Immature natural killer cell (primary cell): ENCODE data around the gene IRGQ. TPM values are rescaled to one million over a fixed set of nuclear protein-coding genes. Genes with fewer than 3 reads are reported as not detected.

Experiments used
- polyA plus RNA-seq, 3 donors: library from polyadenylated mRNA; unstranded; fragments of 300-500 nt; fragmentation: Illumina TruSeq; gene quantifications; one replicate each; pipeline ENCODE4 v1.2.3, GENCODE V29; 2021

The IRGQ gene
- polyA plus RNA-seq, 3 donors from 2014 or later, result 0.38 to 2.6 TPM; not detected in 1

Other genes starting within 250 kb of the IRGQ start
- not detected for gene CD177, start 242.4 kb downstream of the IRGQ start, polyA plus RNA-seq
- gene TEX101, start 181.2 kb downstream of the IRGQ start, polyA plus RNA-seq, result not detected
- 1 to 10 TPM; 1.3 to 2.4 (median 1.4) TPM for gene LYPD3, start 130.5 kb downstream of the IRGQ start, polyA plus RNA-seq
- 1 to 10 TPM in 2 of 3 donors, under 1 TPM in 1; 0.51 to 3.2 (median 1.3) TPM for gene PHLDB3, start 91.4 kb downstream of the IRGQ start, polyA plus RNA-seq
- 100 to 1,000 TPM in 1 of 3 donors, 10 to 100 TPM in 2; 70.5 to 156 (median 74.5) TPM for gene ETHE1, start 68.9 kb downstream of the IRGQ start, polyA plus RNA-seq
- gene ZNF575, start 62.9 kb downstream of the IRGQ start, polyA plus RNA-seq, result 1 to 10 TPM; 1.1 to 3.5 (median 1.7) TPM
- 10 to 100 TPM; 13.3 to 34.3 (median 15.2) TPM for gene XRCC1, start 20.6 kb downstream of the IRGQ start, polyA plus RNA-seq
- 1 to 10 TPM in 1 of 3 donors, under 1 TPM in 1, not detected in 1; 0.61 to 3.9 TPM for gene PINLYP, start 20.3 kb downstream of the IRGQ start, polyA plus RNA-seq
- gene ZNF576, start 461 bp upstream of the IRGQ start, polyA plus RNA-seq, result 10 to 100 TPM in 1 of 3 donors, 1 to 10 TPM in 2; 6.7 to 12.8 (median 7.1) TPM
- gene SRRM5, start 16.0 kb upstream of the IRGQ start, polyA plus RNA-seq, result under 1 TPM in 2 of 3 donors, not detected in 1; 0.43 to 0.86 TPM
- 10 to 100 TPM; 10.6 to 28.5 (median 19.7) TPM for gene ZNF428, start 23.5 kb upstream of the IRGQ start, polyA plus RNA-seq
- gene CADM4, start 43.7 kb upstream of the IRGQ start, polyA plus RNA-seq, result under 1 TPM in 1 of 3 donors, not detected in 2; 0.10 TPM
- 1 to 10 TPM; 3.4 to 6.1 (median 5.7) TPM for gene PLAUR, start 74.0 kb upstream of the IRGQ start, polyA plus RNA-seq
- under 1 TPM in 1 of 3 donors, not detected in 2; 0.13 TPM for gene IRGC, start 119.9 kb upstream of the IRGQ start, polyA plus RNA-seq
- gene SMG9, start 158.8 kb upstream of the IRGQ start, polyA plus RNA-seq, result 1 to 10 TPM; 1.9 to 9.3 (median 5.1) TPM
- under 1 TPM in 2 of 3 donors, not detected in 1; 0.19 to 0.27 TPM for gene KCNN4, start 184.8 kb upstream of the IRGQ start, polyA plus RNA-seq
- gene LYPD5, start 206.3 kb upstream of the IRGQ start, polyA plus RNA-seq, result 1 to 10 TPM in 1 of 3 donors, not detected in 2; 3.4 TPM
- 1 to 10 TPM in 2 of 3 donors, not detected in 1; 1.7 to 3.2 TPM for gene ZNF283, start 231.2 kb upstream of the IRGQ start, polyA plus RNA-seq